HG03066 (cell line): ENCODE data around the gene AMZ1.
A peak's percentile ranks its signal among the peaks of the same experiment; 100 is the strongest.

ENCODE experiments used
- ATAC-seq: cut with Tn5 transposase; IDR thresholded peaks from one replicate; pipeline ENCODE4 v1.9.1; 2021; ENCODE audit warnings: low read depth; ENCODE audit not compliant: unreplicated experiment

Gene AMZ1

GRCh38 chr7:2687881-2688318 lies at the start of gene AMZ1:
AMZ1 (plus strand) TSS chr7:2688202; CDS start chr7:2700452, 12,250 bp downstream.
- no peak for ATAC-seq

- ATAC-seq = no peak
Observed at GRCh38 chr7:2638224-2638991, 49.6 kb upstream of the AMZ1 start.

- no peak for ATAC-seq
Observed at GRCh38 chr7:2639181-2639681, 48.8 kb upstream of the AMZ1 start.

GRCh38 chr7:2639695-2640481 lies 48.1 kb upstream of the AMZ1 start:
- no peak for ATAC-seq

- no peak for ATAC-seq
Observed at GRCh38 chr7:2640482-2640830, 47.5 kb upstream of the AMZ1 start.

- ATAC-seq = no peak
Observed at GRCh38 chr7:2640846-2641316, 47.1 kb upstream of the AMZ1 start.

GRCh38 chr7:2641406-2642393 lies 46.3 kb upstream of the AMZ1 start:
- peak; percentile 29 for ATAC-seq

GRCh38 chr7:2643386-2644219 lies 44.4 kb upstream of the AMZ1 start:
- no peak for ATAC-seq

- no peak for ATAC-seq
Observed at GRCh38 chr7:2644220-2644561, 43.8 kb upstream of the AMZ1 start.

- ATAC-seq = no peak
Observed at GRCh38 chr7:2644562-2645273, 43.3 kb upstream of the AMZ1 start.

GRCh38 chr7:2645274-2645868 lies 42.6 kb upstream of the AMZ1 start:
- no peak for ATAC-seq

GRCh38 chr7:2646336-2646679 lies 41.7 kb upstream of the AMZ1 start:
- no peak for ATAC-seq

- no peak for ATAC-seq
Observed at GRCh38 chr7:2646680-2647571, 41.1 kb upstream of the AMZ1 start.

- ATAC-seq = no peak
Observed at GRCh38 chr7:2647594-2648172, 40.3 kb upstream of the AMZ1 start.

- ATAC-seq = no peak
Observed at GRCh38 chr7:2649139-2649838, 38.7 kb upstream of the AMZ1 start.

GRCh38 chr7:2649991-2650390 lies 38.0 kb upstream of the AMZ1 start:
- no peak for ATAC-seq

- no peak for ATAC-seq
Observed at GRCh38 chr7:2650451-2650850, 37.6 kb upstream of the AMZ1 start.
